IMR-90 (cell line): ENCODE data around the gene PIGU. TPM values are rescaled to one million over a fixed set of nuclear protein-coding genes. Genes with fewer than 3 reads are reported as not detected.
A peak's percentile ranks its signal among the peaks of the same experiment; 100 is the strongest.

Source experiments
- ATAC-seq: fragments of 200-7000 bp; cut with Tn5 transposase; 2 replicates; pipeline ENCODE4 v1.9.1; 2020; ENCODE audit warnings: low read depth, mild to moderate bottlenecking, moderate library complexity
- BruUV-seq: library from RNA; stranded (reverse); fragments of 400-500 nt; replicated peaks from 2 replicates; lab custom pipeline; 2021; lab: Mats Ljungman, UMichigan
- CTCF ChIA-PET: fragments of 300-600 bp; formaldehyde crosslinking; extraction: SDS; loops from one replicate; lab custom pipeline; 2021; ENCODE audit warnings: antibody characterized with exemption; lab: Yijun Ruan, JAX
- POLR2A ChIA-PET: fragments of 300-600 bp; sonication (Branson Sonifier 250); formaldehyde crosslinking; loops from one replicate; lab custom pipeline; 2022; ENCODE audit warnings: antibody characterized with exemption; ENCODE audit not compliant: unreplicated experiment; lab: Charles Lee
- DNase-seq: peaks from one replicate; pipeline ENCODE4 v3.0.0; 2013
- H2AFZ ChIP-seq: replicated peaks from 2 replicates; pipeline ENCODE3; 2013; ENCODE audit warnings: low read length, mild to moderate bottlenecking; ENCODE audit not compliant: poor library complexity
- H2AK5ac ChIP-seq: 2 replicates; pipeline ENCODE4 v1.6.1; 2013; ENCODE audit warnings: low read depth, low read length, inconsistent platforms
- H2AK9ac ChIP-seq: replicated peaks from 2 replicates; pipeline ENCODE3; 2013; ENCODE audit warnings: mild to moderate bottlenecking, low read depth, low read length, moderate library complexity; ENCODE audit not compliant: poor library complexity
- H2BK120ac ChIP-seq: 2 replicates; pipeline ENCODE4 v1.6.1; 2013; ENCODE audit warnings: low read depth, low read length, inconsistent platforms
- H2BK15ac ChIP-seq: 3 replicates; pipeline ENCODE4 v1.6.1; 2013; ENCODE audit warnings: low read depth, low read length, inconsistent platforms
- H2BK20ac ChIP-seq: 2 replicates; pipeline ENCODE4 v1.6.1; 2013; ENCODE audit warnings: low read depth, mild to moderate bottlenecking, inconsistent platforms, low read length, moderate library complexity
- H2BK5ac ChIP-seq: 2 replicates; pipeline ENCODE4 v1.6.1; 2013; ENCODE audit warnings: mild to moderate bottlenecking, low read depth, low read length, inconsistent platforms; ENCODE audit not compliant: poor library complexity, severe bottlenecking
- H3K14ac ChIP-seq: replicated peaks from 2 replicates; pipeline ENCODE4 v1.6.1; 2013; ENCODE audit warnings: low read depth, low read length, inconsistent platforms
- H3K18ac ChIP-seq: 2 replicates; pipeline ENCODE4 v1.6.1; 2013; ENCODE audit warnings: low read depth, low read length, control low read depth
- H3K23ac ChIP-seq: 2 replicates; pipeline ENCODE4 v1.6.1; 2013; ENCODE audit warnings: low read depth, low read length, inconsistent platforms
- H3K27ac ChIP-seq: 2 replicates; pipeline ENCODE4 v1.5.1; 2013; ENCODE audit warnings: mild to moderate bottlenecking, control low read depth, low read length; ENCODE audit not compliant: insufficient read depth
- H3K27me3 ChIP-seq: 2 replicates; pipeline ENCODE4 v1.6.1; 2013; ENCODE audit warnings: low read length; ENCODE audit not compliant: control insufficient read depth, insufficient read depth
- H3K36me3 ChIP-seq: 2 replicates; pipeline ENCODE4 v1.6.1; 2013; ENCODE audit warnings: low read length, mixed read lengths; ENCODE audit not compliant: control insufficient read depth, insufficient read depth
- H3K4ac ChIP-seq: 2 replicates; pipeline ENCODE4 v1.6.1; 2013; ENCODE audit warnings: low read depth, low read length, inconsistent platforms
- H3K4me1 ChIP-seq: 2 replicates; pipeline ENCODE4 v1.6.1; 2013; ENCODE audit warnings: low read length, mixed read lengths; ENCODE audit not compliant: control insufficient read depth, insufficient read depth
- H3K4me2 ChIP-seq: 2 replicates; pipeline ENCODE4 v1.6.1; 2013; ENCODE audit warnings: low read depth, mild to moderate bottlenecking, control low read depth, low read length, moderate library complexity
- H3K4me3 ChIP-seq: 2 replicates; pipeline ENCODE4 v1.5.1; 2013; ENCODE audit warnings: low read depth, mild to moderate bottlenecking, control low read depth, low read length, moderate library complexity; ENCODE audit not compliant: insufficient read depth
- H3K56ac ChIP-seq: 2 replicates; pipeline ENCODE4 v1.6.1; 2013; ENCODE audit warnings: low read length, inconsistent platforms; ENCODE audit not compliant: insufficient read depth; ENCODE audit errors: extremely low read depth
- H3K79me1 ChIP-seq, 2 experiments: 2 replicates each; pipeline ENCODE4 v1.6.1; 2013; ENCODE audit warnings: low read length in 2 of 2, inconsistent platforms in 1 of 2, low read depth in 1 of 2
- H3K9ac ChIP-seq: 2 replicates; pipeline ENCODE4 v1.6.1; 2013; ENCODE audit warnings: low read depth, low read length, control low read depth
- H3K9me1 ChIP-seq: 2 replicates; pipeline ENCODE4 v1.6.1; 2013; ENCODE audit warnings: low read length, inconsistent platforms; ENCODE audit not compliant: insufficient read depth
- H3K9me3 ChIP-seq: 2 replicates; pipeline ENCODE4 v1.6.1; 2013; ENCODE audit warnings: low read length; ENCODE audit not compliant: control insufficient read depth, insufficient read depth
- H4K20me1 ChIP-seq: 2 replicates; pipeline ENCODE4 v1.6.1; 2013; ENCODE audit warnings: low read length, inconsistent platforms; ENCODE audit not compliant: insufficient read depth
- H4K5ac ChIP-seq: 2 replicates; pipeline ENCODE4 v1.6.1; 2013; ENCODE audit warnings: mild to moderate bottlenecking, low read depth, low read length, control low read depth
- H4K8ac ChIP-seq, 2 experiments: 2 replicates each; pipeline ENCODE4 v1.6.1; 2013; ENCODE audit warnings: low read depth in 2 of 2, low read length in 2 of 2, control low read depth in 1 of 2, inconsistent platforms in 1 of 2
- H4K91ac ChIP-seq: 2 replicates; pipeline ENCODE4 v1.6.1; 2013; ENCODE audit warnings: low read depth, low read length, inconsistent platforms; ENCODE audit not compliant: insufficient read depth
- BHLHE40 ChIP-seq: fragments of 150-350 bp; IDR thresholded peaks from 2 replicates; pipeline ENCODE4 v1.6.1; 2016; ENCODE audit warnings: mild to moderate bottlenecking, low read depth, low read length
- CEBPB ChIP-seq: IDR thresholded peaks from 2 replicates; pipeline ENCODE4 v1.6.1; 2012; ENCODE audit warnings: low read depth, low read length, improper control_type of control experiment
- CHD1 ChIP-seq: IDR thresholded peaks from 2 replicates; pipeline ENCODE4 v1.6.1; 2012; ENCODE audit warnings: low read depth, low read length, improper control_type of control experiment
- FOS ChIP-seq: fragments of 150-350 bp; IDR thresholded peaks from 2 replicates; pipeline ENCODE4 v1.6.1; 2016; ENCODE audit warnings: low read depth, low read length
- MAFK ChIP-seq: IDR thresholded peaks from 2 replicates; pipeline ENCODE4 v1.6.1; 2012; ENCODE audit warnings: low read depth, low read length, improper control_type of control experiment
- MAZ ChIP-seq: IDR thresholded peaks from 2 replicates; pipeline ENCODE4 v1.6.1; 2012; ENCODE audit warnings: low read depth, mild to moderate bottlenecking, low read length, improper control_type of control experiment, moderate library complexity, borderline replicate concordance
- NFE2L2 ChIP-seq: fragments of 150-350 bp; IDR thresholded peaks from 2 replicates; pipeline ENCODE4 v1.6.1; 2016; ENCODE audit warnings: low read depth, mild to moderate bottlenecking, low read length
- POLR2A ChIP-seq: IDR thresholded peaks from 2 replicates; pipeline ENCODE4 v1.6.1; 2012; ENCODE audit warnings: mild to moderate bottlenecking, low read depth, low read length
- RCOR1 ChIP-seq: IDR thresholded peaks from 2 replicates; pipeline ENCODE4 v1.6.1; 2012; ENCODE audit warnings: mild to moderate bottlenecking, low read length, improper control_type of control experiment; ENCODE audit not compliant: insufficient replicate concordance
- RFX5 ChIP-seq: IDR thresholded peaks from 2 replicates; pipeline ENCODE4 v1.8.0; 2012; ENCODE audit warnings: low read depth, mild to moderate bottlenecking, low read length, moderate library complexity
- SMC3 ChIP-seq: fragments of 150-350 bp; IDR thresholded peaks from 2 replicates; pipeline ENCODE4 v1.6.1; 2016; ENCODE audit warnings: low read depth, mild to moderate bottlenecking, antibody characterized with exemption, low read length, moderate library complexity
- WGBS, 2 experiments: methylation state at CpG; one replicate each; pipeline versions ENCODE4 v1.1.5 to v1.1.7; 2013; ENCODE audit warnings: missing lambda C conversion rate in 2 of 2; ENCODE audit not compliant: insufficient read length in 1 of 2; ENCODE audit errors: extremely low coverage in 2 of 2; 5-methylcytosine and 5-hydroxymethylcytosine counted together
- dilution Hi-C: fragments of 300-500 bp; cut with HindIII; formaldehyde crosslinking; loops from one replicate; pipeline ENCODE4 v1.14.3; 2018; ENCODE audit warnings: low sequenced_read_pairs; ENCODE audit not compliant: unreplicated experiment
- in situ Hi-C: fragments of 300-500 bp; cut with MboI; formaldehyde crosslinking; loops from 3 replicates; pipeline ENCODE4 v1.14.3; 2019; ENCODE audit warnings: low sequenced_read_pairs, inconsistent platforms, mixed read lengths
- intact Hi-C: fragments of 100-400 bp; cut with micrococcal nuclease; formaldehyde crosslinking; loops from 2 replicates; pipeline ENCODE4 v1.10.0; 2022
- polyA plus RNA-seq, 3 experiments: library from polyadenylated mRNA; depleted of rRNA; stranded (reverse); fragments of >200 nt; gene quantifications; 2 replicates each; pipeline ENCODE4 v1.2.3, GENCODE V29; 2012; ENCODE audit warnings: low replicate concordance in 1 of 3
- total RNA-seq: library from RNA; depleted of rRNA; stranded (reverse); fragments of >200 nt; gene quantifications from 2 replicates; pipeline ENCODE4 v1.2.3, GENCODE V29; 2012
- TF ChIP-seq, protein P1 (sequence below): fragments of 150-350 bp; IDR thresholded peaks from 2 replicates; pipeline ENCODE4 v1.6.1; 2016; ENCODE audit warnings: low read depth, mild to moderate bottlenecking, low read length, moderate library complexity, borderline replicate concordance
- TF ChIP-seq, protein P2 (sequence below): fragments of 150-350 bp; IDR thresholded peaks from 2 replicates; pipeline ENCODE4 v1.6.1; 2017; ENCODE audit warnings: mild to moderate bottlenecking, antibody characterized with exemption, low read length, low read depth
- TF ChIP-seq, protein P3 (sequence below): conservative IDR thresholded peaks from 2 replicates; pipeline ENCODE4 v1.5.1; 2012; ENCODE audit warnings: mild to moderate bottlenecking, low read depth, low read length, improper control_type of control experiment

Gene PIGU
- total and polyA plus RNA-seq, 2 of the 4 experiments (the other 2 are of a cell fraction), result 11.1 to 31.1 TPM

DNA sequence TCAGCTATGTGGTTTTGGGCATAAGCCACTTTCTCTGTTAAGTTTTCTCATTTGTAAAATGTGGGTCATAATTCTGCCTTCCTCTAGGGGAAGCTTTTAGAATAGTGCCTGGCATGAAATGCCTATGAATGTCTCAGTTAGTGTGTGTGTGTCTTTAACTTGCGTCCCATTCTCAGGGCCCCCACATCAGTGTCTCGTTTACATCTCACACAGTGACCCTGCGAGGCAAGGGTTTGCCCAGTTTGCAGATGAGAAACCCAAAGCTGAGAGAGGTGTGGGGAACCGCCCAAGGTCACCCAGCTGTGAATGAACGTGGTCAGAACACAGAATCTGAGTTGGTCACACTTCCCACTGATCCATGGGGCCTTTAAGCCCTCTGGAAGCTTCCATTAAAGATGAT, 146.6 kb downstream of the PIGU start:
- intact Hi-C loops, result no loop called here
- H3K4me1 ChIP-seq, result peaks cover 22% of the 10 kb centered on the region
- H2BK5ac ChIP-seq, result no peak overlapping the region
- no peak overlapping the region for H4K91ac ChIP-seq
- no CpG with 5 or more reads among the region's 5 CpGs for WGBS, 2 experiments
- dilution Hi-C loops, result no loop called here
- peak overlapping the region; percentile 28; the same call in 1 of the 2 replicates for H3K23ac ChIP-seq
- no peak overlapping the region for H2BK120ac ChIP-seq
- no peak overlapping the region for H2AFZ ChIP-seq
- H2AK9ac ChIP-seq, result no peak overlapping the region
- H3K4me2 ChIP-seq, result no peak overlapping the region
- no peak overlapping the region for H3K9ac ChIP-seq
- POLR2A ChIA-PET, result interaction anchor here (0.6 kb wide), 1 partner anchor 186 kb away, joined by 8 read pairs; no protein-coding TSS in a partner anchor
- in situ Hi-C loops, result no loop called here
- H4K8ac ChIP-seq, result no peak overlapping the region
- H3K9me1 ChIP-seq, result peaks cover 47% of the 10 kb centered on the region
- H2BK15ac ChIP-seq, result no peak overlapping the region
- peak overlapping the region; percentile 41; the same call in 1 of the 2 replicates for H3K4ac ChIP-seq
- CTCF ChIA-PET, result interaction anchor here (1.1 kb wide), 1 partner anchor 8 kb away, joined by 3 read pairs; no protein-coding TSS in a partner anchor
- peaks cover 56 to 84% of the 10 kb centered on the region in 2 experiments for H3K79me1 ChIP-seq
- TF ChIP-seq MAFK (no peak), FOS (no peak), SMC3 (no peak), CEBPB (no peak), RFX5 (no peak), CHD1 (no peak), POLR2A (no peak), BHLHE40 (no peak), RCOR1 (no peak), NFE2L2 (no peak), MAZ (no peak)
- TF ChIP-seq, protein P1, sequence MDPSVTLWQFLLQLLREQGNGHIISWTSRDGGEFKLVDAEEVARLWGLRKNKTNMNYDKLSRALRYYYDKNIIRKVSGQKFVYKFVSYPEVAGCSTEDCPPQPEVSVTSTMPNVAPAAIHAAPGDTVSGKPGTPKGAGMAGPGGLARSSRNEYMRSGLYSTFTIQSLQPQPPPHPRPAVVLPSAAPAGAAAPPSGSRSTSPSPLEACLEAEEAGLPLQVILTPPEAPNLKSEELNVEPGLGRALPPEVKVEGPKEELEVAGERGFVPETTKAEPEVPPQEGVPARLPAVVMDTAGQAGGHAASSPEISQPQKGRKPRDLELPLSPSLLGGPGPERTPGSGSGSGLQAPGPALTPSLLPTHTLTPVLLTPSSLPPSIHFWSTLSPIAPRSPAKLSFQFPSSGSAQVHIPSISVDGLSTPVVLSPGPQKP, result no peak
- TF ChIP-seq, protein P2, sequence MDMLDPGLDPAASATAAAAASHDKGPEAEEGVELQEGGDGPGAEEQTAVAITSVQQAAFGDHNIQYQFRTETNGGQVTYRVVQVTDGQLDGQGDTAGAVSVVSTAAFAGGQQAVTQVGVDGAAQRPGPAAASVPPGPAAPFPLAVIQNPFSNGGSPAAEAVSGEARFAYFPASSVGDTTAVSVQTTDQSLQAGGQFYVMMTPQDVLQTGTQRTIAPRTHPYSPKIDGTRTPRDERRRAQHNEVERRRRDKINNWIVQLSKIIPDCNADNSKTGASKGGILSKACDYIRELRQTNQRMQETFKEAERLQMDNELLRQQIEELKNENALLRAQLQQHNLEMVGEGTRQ, result no peak
- TF ChIP-seq, protein P3, sequence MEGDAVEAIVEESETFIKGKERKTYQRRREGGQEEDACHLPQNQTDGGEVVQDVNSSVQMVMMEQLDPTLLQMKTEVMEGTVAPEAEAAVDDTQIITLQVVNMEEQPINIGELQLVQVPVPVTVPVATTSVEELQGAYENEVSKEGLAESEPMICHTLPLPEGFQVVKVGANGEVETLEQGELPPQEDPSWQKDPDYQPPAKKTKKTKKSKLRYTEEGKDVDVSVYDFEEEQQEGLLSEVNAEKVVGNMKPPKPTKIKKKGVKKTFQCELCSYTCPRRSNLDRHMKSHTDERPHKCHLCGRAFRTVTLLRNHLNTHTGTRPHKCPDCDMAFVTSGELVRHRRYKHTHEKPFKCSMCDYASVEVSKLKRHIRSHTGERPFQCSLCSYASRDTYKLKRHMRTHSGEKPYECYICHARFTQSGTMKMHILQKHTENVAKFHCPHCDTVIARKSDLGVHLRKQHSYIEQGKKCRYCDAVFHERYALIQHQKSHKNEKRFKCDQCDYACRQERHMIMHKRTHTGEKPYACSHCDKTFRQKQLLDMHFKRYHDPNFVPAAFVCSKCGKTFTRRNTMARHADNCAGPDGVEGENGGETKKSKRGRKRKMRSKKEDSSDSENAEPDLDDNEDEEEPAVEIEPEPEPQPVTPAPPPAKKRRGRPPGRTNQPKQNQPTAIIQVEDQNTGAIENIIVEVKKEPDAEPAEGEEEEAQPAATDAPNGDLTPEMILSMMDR, result no peak
- no peak overlapping the region for H2BK20ac ChIP-seq
- no peak overlapping the region for H3K4me3 ChIP-seq
- H3K14ac ChIP-seq, result no peak overlapping the region
- peaks cover 75% of the 10 kb centered on the region for H3K36me3 ChIP-seq
- no peak for DNase-seq
- no peak for ATAC-seq
- no peak overlapping the region for H3K18ac ChIP-seq
- no peaks in the 10 kb centered on the region for H3K27me3 ChIP-seq
- H4K5ac ChIP-seq, result no peak overlapping the region
- no peak overlapping the region for H3K56ac ChIP-seq
- H3K27ac ChIP-seq, result no peak overlapping the region
- peak overlapping the region; percentile 24; the same call in 1 of the 2 replicates for H2AK5ac ChIP-seq
- H3K9me3 ChIP-seq, result no peaks in the 10 kb centered on the region
- peaks cover 20% of the 10 kb centered on the region for H4K20me1 ChIP-seq
- BruUV-seq, result no TSS peak
